Activated CD8-positive, alpha-beta memory T cell treated with anti-CD3 and anti-CD28 coated beads, Interleukin-2, amount 50 U/mL, for 48 hours (primary cell): ENCODE results near the gene DCANP1.

Experiments
- DNase-seq: peaks from one replicate; pipeline ENCODE4 v3.0.0-alpha.2; 2020

Gene DCANP1

DNA sequence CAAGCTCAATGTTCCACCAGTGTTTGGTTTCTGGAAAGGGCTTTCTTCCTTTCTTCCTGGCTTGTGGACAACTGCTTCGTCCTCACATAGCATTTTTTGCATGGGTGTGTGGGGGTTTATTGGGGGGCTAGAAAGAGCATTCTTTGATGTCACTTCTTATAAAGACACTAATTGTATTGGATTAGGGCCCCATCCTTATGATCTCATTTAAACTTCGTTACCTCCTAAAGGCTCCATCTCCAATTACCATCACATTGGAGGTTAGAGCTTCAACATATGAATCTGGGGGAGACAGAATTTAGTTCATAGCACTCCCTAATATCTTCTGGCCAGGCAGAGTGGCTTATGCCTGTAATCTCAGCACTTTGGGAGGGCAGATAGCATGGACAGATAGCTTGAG lies 42.1 kb downstream of the DCANP1 start:
- no peak for DNase-seq

DNA sequence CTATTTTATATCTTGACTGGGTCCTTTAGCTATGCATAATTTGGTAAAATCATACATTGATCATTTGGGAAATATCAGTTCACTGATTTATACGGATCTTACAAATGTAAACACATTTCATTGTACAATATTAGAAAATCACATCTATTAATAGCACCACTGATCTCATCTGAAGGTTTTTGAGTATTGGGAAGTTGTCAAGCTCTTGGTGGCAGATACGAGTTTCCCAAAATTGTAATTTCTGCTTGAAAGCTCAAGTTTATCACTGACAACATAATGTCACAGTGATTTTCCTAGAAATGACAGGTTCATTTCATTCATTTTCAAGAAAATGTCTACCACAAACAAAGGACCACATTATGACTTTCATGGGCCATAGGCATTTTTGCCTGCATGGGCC lies 45.1 kb downstream of the DCANP1 start:
- no peak for DNase-seq

DNA sequence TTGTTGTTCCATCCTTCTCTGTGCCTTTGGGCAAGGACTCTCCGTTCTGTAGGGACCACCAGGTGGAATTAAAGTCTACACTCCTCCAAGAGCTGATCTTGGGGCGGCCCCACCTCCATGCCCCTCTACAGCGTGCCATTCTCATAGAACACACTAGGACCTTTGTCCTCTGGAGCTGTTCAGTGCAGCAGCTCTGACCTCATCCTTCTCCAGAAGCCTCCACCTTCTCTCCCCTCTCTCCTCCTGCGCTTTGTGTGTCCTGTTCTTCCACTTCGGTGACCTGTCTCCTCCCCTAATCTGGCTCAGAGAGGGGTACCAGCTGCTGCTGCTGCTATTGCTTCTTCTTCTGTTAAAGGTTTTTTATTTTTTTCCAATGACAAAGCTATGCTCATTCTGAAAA lies 46.3 kb downstream of the DCANP1 start:
- no peak for DNase-seq

DNA sequence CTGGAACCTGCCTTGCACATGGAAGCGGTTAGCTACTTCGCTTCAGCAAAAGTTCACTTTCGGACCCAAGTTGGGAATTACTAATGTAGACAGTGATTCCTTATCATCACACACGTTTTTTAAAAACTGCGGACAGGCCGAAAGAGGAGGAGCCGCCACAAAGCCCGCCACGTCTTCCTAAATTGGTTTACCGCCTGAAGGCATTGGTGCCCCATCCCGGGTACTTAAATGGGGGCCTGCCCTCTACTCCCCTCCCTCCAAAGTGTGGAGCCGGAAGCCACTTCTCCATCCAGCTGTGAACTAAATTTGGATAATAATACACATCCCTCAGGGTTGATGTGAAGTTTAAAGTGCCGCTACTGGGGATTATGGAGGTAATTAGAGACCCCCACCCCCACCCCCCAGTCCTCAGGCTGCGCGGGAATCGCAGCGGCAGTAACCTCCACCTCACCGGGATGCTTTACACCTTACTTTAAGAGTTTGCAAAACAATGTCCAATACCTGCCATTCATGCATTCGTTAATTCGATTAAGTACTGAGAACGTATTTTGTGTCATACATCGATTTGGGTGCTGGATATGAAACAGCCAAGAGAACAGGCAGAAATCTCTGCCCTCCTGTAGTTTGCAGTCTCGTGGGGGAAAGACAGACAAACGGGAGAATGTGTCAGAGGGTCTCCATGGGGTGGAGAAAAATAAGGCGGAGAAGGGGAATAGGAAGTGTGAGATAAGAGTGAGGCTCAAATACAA lies 47.2 kb downstream of the DCANP1 start:
- DNase-seq: no peak

DNA sequence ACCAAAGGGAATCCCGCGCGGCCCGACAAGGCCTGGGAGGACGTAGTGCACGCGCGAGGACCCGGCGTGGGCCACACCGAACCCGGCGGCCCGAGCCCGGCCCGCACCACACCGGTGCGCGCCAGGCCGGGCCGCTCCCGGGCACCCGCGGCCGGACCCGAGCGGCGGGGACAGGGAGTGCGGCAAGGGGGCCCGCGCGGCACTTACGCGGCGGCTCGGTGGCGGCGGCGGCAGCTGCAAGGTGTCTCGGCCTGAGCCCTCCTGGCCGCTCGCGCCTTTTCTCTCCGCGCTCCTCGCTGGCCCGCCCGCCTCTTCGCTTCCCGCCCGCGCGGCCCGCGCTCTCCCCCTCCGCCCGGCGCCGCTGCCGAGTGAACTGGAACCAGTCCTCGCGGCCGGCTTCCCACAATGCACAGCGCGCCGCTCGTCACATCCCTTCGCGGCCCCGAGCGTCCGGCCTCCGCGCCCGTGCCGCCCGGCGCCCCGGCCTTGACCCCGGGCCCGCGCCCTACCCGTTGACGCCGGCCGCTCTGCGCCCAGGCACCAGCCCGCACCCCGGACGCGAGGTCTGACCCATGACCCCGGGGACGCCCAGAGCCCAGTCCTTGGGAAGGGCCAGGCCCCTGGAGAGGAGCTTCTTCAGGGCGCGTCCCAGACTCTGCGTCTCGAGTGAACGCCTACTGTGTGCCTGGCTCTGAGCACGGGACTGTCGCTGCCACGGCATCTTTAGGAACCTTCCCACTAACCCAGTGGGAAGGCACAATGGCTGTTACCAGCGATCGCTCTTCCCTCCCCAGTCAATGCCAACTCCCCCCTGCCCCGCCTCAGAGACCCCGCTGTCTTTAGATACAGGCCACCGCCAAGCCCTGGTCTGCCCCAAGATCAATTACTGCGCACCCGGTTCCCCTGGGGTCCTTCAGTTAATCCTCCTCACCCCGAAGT lies 48.0 kb downstream of the DCANP1 start, which contains the start of gene MACROH2A1:
TSS of gene MACROH2A1 (minus strand) at position 377 of the 939 bp plus-strand sequence. CDS start 10,138 bp downstream, outside the sequence.
- peak; percentile 91 for DNase-seq

DNA sequence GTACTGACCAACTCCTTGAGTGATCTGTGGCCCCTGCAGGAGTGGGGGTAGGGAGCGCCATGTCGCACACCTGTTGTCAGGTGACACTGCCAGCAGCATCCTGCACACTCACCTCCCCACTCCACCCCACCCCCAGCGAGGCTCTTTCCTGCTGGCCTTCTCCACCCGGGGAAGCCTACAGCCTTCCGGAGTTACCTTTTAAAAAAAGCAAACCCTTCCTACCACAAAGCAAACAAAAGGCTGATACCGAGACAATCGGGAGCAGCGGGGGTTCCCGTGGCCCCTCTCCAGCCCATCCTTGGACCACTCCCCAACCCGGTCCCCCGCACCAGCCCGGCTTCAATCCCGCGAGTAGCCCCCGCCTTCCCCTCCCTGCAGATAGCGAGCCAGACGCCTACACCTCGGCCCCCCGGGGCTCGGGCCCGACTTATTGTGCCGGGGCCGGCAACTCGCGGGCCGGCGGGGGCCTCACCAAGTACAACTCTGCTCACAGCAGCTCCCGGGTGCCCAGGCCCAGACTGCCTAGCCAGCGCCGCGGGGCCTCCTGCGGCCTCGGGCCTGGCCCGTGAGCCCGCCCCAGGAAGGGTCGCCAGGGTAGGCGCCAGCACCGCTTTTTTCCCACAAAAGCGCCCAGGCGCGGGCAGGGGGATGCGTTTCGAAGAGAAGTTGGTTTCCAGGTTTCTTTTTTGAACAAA lies 48.8 kb downstream of the DCANP1 start:
- peak; percentile 72 for DNase-seq

DNA sequence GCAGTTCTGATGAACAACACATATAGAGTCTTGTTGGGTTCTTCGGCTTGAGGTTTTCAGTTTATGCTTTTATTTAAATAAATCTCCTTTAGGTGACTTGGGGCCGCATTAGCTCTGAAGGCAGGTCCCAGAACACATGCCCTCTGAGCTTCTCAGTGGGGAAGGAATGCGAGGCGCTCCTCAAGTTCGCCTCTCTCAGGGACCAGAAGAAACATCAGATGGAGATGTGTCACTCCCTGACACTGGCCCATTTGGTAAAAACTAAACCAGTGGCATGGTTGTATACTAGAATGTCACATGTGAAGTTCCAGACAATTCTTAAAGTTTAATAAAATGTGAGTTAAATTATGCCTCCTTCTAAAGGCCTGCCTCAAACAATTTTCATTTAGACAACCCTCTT lies 50.1 kb downstream of the DCANP1 start:
- DNase-seq: no peak

DNA sequence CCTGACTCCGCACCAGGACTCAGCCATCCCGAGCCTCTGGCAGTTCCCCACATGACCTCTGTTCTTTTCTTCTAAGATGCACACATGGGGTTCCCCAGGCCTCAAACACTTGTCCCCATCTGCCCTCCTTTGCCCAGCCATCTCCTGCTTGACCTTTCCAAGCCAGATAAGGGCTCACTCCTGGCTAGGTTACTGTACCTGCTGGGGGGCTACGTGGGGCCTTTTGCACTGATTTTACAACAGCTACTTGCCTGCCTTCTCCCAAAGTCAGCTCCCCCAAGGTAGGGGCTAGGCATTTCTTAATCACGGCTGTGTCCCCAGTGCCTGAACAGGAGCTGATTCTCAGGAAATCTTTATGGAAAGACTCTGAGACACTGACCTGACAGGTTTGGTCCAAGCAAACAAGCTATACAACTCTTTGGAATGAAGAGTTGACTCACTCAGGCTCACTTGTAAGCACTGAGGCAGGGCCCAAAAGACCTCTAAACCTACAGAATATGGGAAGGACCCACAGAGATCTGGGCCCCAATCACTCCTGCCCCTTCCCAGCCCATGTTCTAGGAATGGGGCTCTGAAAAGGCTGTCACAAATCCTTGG lies 50.6 kb downstream of the DCANP1 start:
- DNase-seq: no peak

DNA sequence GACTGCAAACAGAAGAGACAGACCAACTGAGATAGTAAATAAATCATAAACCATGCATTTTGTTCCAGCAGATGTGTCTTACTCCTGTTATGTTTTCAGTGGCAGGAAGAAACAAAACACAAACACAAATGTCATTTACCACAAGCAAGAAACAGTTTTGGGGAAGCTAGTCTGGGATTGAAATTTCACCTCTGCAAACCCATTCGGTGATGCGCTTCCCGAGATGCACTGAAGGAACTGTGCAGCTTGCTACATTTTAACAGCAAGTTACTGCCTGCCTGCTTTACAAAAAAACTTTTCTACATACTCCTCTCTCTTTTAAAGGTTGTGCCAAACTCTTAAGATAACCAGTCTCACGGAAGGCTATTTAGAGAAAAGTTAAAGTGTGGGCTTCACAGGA lies 51.3 kb downstream of the DCANP1 start:
- no peak for DNase-seq

DNA sequence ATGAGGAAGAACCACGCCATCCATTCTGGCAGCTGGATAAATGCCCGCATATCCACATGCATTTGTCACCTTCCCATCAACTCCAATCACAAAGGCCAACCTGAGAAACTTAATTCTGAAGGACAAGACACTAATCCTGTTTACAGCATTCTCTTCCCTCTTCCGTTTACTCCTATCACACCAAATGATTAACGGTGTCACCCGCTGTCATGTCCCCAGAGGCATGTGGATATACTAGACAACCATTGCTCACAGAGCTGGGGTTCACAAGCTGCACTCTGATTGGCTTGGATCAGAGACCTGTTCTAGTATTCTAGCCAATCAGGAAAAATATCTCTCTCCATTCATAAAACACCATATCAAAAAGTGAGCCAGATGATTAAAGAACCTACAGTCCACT lies 51.7 kb downstream of the DCANP1 start:
- DNase-seq: no peak
